NCI-H2107 treated with DMSO at 0.1 percent for 48 hours (cell line): ENCODE results near the gene CISH.

Source experiments
- DNase-seq: peaks from one replicate; lab custom pipeline; 2025; ENCODE audit not compliant: unreplicated experiment; lab: John Stamatoyannopoulos, UW

CISH gene

GRCh38 chr3:50637945-50638344, 26.4 kb upstream of the CISH start:
- DNase-seq, result no peak

DNA sequence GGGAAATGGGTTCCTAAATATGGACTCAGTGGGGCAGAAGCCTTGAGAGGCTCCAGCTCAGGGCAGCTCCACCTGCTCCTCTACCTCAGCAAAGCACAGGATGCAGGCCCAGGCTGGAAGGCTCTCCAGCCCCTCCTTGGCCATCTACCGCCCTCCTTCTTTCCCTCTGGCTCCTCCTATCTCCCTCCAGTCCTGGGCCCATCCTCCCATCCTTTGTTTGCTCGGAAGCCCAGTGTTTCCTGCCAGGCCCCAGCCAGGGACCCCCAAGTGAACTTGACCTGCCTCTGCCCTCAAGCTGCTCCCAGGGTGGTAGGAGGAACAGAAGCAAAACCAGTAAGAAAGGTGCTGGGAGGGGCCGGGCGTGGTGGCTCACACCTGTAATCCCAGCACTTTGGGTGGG, 25.4 kb upstream of the CISH start:
- no peak for DNase-seq

DNA sequence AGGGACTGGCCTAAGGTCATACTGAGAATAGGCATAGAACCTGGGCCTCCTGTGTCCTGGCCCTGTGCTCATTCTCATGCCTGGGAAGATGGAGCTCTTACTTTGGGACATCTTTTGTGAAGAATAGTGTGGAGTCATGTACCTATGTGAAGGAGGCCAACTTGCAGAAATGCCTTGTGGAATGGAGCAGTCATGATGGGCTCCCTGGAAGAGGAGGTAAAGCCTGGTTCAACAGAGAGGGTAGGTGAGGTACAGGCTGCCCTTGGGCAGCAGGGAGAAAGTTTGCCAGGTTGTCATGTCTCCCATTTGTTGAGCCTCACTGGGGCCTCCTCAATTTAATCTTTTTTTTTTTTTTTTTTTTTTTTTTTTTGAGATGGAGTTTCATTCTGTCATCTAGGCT, 23.5 kb upstream of the CISH start:
- DNase-seq, result no peak

GRCh38 chr3:50633230-50633790, 21.7 kb upstream of the CISH start:
- DNase-seq, result no peak

- DNase-seq, result no peak
Observed at GRCh38 chr3:50632450-50632849, 20.9 kb upstream of the CISH start.

DNA sequence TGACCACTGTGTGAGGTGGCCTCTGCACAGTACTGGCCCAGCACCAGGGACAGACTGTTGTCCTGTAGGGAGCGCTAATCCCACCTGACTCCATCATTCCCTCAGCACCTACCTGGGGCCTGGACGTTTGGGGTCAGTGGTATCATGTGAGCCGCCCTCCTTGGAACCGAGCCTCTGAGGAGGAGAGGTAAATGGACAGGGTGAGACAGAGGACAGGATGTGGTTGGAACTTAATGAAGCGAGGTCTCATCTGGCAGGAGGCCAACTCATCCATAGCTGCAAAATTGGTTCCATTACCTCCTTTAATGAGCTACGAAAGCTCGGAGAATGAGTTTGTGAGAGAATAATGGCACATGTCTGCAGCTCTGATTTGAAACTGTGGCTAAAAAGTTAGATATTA, 19.3 kb upstream of the CISH start:
- no peak for DNase-seq

- DNase-seq, result no peak
Observed at GRCh38 chr3:50630394-50630793, 18.8 kb upstream of the CISH start.

- DNase-seq, result no peak
Observed at GRCh38 chr3:50628601-50629000, 17.0 kb upstream of the CISH start.

DNA sequence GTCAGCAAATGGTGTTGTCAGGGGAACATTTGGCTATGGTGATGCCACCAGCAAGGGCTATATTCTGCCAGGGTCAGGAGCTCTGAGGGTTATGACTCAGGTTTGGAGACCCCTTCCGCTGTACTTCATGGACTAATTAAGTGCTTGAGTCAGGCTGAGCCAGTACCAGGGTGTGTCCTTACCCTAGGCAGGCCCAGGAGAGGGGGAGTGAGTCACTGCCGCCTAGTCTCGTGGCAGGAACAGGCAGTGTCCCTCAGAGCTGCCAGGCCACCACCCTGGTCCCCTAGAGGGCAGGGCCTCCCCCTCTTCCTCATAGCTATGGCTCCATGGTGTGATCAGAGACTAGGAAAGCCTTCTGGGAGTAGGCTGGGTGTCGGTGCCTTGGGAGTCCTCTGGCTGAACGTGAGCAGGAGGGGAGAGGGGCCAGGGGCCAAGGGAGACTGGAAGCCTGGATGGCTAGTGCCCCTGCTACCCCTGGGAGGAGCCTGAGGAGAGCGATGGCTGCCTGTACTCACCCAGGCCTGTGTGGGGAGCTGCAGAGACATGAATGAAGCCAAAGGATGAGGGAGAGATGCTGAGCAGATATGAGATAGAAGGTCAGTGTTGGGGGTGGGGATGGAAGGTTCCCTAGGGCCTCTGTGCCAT, 16.0 kb upstream of the CISH start:
- no peak for DNase-seq

- DNase-seq, result no peak
Observed at GRCh38 chr3:50626401-50626800, 14.8 kb upstream of the CISH start.

GRCh38 chr3:50625231-50626182, 13.9 kb upstream of the CISH start:
- DNase-seq, result no peak

GRCh38 chr3:50624634-50625033, 13.1 kb upstream of the CISH start:
- DNase-seq, result no peak

GRCh38 chr3:50623840-50624474, 12.4 kb upstream of the CISH start:
- DNase-seq, result no peak

- DNase-seq, result no peak
Observed at GRCh38 chr3:50622881-50623280, 11.3 kb upstream of the CISH start.

GRCh38 chr3:50620820-50621219, 9.2 kb upstream of the CISH start:
- DNase-seq, result no peak

- DNase-seq, result no peak
Observed at GRCh38 chr3:50620420-50620819, 8.8 kb upstream of the CISH start.

- no peak for DNase-seq
Observed at GRCh38 chr3:50617911-50618481, 6.4 kb upstream of the CISH start.

DNA sequence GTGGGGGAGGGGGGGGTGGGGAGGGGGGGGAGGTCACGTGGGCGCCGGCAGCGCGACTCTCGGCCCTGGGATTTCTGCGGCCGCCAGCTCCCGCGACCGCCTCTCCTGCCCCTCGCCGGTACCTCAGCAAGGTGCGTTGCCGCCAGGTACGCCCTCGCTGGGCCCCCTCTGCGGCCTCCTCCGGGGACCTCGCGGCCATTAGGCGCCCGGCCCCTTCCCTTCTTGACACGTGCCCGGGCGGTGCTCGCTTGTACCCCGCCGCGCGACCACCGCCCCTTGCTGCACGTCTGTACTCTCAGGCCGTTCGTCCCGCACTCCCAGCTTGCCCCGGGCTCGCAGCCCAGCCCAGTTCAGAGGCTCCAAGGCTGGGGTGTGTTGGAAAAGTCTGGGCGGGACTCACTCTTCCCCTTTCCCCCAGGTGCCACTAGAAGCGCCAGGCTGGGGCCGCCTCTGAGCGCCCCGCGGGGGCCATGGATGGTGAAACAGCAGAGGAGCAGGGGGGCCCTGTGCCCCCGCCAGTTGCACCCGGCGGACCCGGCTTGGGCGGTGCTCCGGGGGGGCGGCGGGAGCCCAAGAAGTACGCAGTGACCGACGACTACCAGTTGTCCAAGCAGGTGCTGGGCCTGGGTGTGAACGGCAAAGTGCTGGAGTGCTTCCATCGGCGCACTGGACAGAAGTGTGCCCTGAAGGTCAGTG, 5.7 kb upstream of the CISH start, which contains the start of gene MAPKAPK3:
MAPKAPK3 (plus strand) TSS at position 56 of the 696 bp plus-strand sequence; CDS start at position 471, 415 bp downstream.
- DNase-seq, result no peak

- DNase-seq, result no peak
Observed at GRCh38 chr3:50616770-50617095, 5.2 kb upstream of the CISH start.

DNA sequence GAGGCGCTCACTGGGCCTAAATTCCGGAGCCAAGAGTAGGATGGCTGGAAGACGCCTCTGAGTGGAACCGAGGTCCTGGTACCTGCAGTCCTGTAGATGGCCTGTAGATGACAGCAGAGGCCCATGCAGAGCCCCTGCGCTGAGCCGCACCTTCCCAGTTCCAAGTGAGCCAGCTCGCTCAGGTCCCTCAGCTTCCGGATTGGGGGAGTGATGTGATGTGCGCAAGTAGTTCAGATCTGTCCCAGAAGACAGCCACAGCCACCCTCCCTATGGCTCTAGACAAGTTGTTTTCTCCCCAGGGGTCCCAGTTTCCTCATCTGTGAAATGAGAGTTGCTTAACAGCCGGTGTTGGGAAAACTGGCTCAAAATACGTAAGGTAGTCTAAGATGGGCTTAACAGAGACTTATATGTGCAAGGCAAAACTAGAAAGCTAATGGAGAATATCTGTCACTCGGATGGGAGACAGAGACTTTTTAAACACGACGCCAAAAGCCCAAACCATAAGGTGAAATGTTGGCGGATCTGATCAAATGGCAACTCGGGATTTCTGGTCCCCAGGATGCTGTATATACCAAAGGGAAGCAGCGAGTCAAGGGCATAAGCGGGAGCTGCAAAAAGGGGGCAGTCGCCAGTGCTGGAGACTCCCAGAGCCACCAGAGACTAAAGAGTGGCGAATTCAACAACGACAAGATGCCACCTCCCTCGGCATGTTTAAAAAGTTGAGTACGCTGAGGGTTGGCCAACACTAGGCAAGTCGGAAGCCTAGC, 4.6 kb upstream of the CISH start:
- DNase-seq, result peak; percentile 30
